Caco-2 (cell line): Measurements from ENCODE around the gene CTCFL. TPM values are rescaled to one million over a fixed set of nuclear protein-coding genes. Genes with fewer than 3 reads are reported as not detected.

ENCODE experiments used
- BruUV-seq: library from RNA; stranded (reverse); fragments of 400-500 nt; replicated peaks from 2 replicates; lab custom pipeline; 2021; lab: Mats Ljungman, UMichigan
- CTCF ChIA-PET: fragments of 300-600 bp; sonication (Branson Sonifier 250); formaldehyde crosslinking; loops from one replicate; lab custom pipeline; 2022; ENCODE audit warnings: antibody characterized with exemption; lab: Charles Lee
- POLR2A ChIA-PET: fragments of 300-600 bp; sonication (Branson Sonifier 250); formaldehyde crosslinking; loops from one replicate; lab custom pipeline; 2022; ENCODE audit warnings: antibody characterized with exemption; lab: Charles Lee
- DNase-seq, 2 experiments: peaks; one replicate each; pipeline versions ENCODE4 v3.0.0 to v3.0.0-alpha.2; 2020 to 2022
- H3K27me3 ChIP-seq: replicated peaks from 2 replicates; pipeline ENCODE4 v1.6.0; 2011; ENCODE audit warnings: low read length; ENCODE audit not compliant: control insufficient read depth, insufficient read depth
- H3K36me3 ChIP-seq: 2 replicates; pipeline ENCODE4 v1.5.1; 2011; ENCODE audit warnings: low read length; ENCODE audit not compliant: control insufficient read depth, insufficient read depth
- H3K4me1 ChIP-seq: fragments of 250-450 bp; sonication (Bioruptor Pico); 2 replicates; pipeline ENCODE4 v1.5.1; 2020; ENCODE audit warnings: mild to moderate bottlenecking
- H3K4me3 ChIP-seq: 2 replicates; pipeline ENCODE4 v1.5.1; 2011; ENCODE audit warnings: low read depth, mild to moderate bottlenecking, control low read depth, low read length
- H3K9me3 ChIP-seq: fragments of 250-450 bp; sonication (Bioruptor Pico); 2 replicates; pipeline ENCODE4 v1.5.1; 2020; ENCODE audit warnings: mild to moderate bottlenecking, moderate library complexity
- H3K27ac Mint-ChIP-seq: one replicate; pipeline ENCODE4 v1.8.0; 2022; ENCODE audit warnings: mixed read lengths; ENCODE audit not compliant: unreplicated experiment
- H3K27me3 Mint-ChIP-seq: one replicate; pipeline ENCODE4 v1.8.0; 2022; ENCODE audit warnings: mixed read lengths; ENCODE audit not compliant: insufficient read depth, unreplicated experiment
- H3K36me3 Mint-ChIP-seq: one replicate; pipeline ENCODE4 v1.8.0; 2022; ENCODE audit warnings: mild to moderate bottlenecking, mixed read lengths; ENCODE audit not compliant: insufficient read depth, unreplicated experiment
- H3K4me1 Mint-ChIP-seq: one replicate; pipeline ENCODE4 v1.8.0; 2022; ENCODE audit warnings: low read depth, mixed read lengths; ENCODE audit not compliant: unreplicated experiment
- H3K4me3 Mint-ChIP-seq: one replicate; pipeline ENCODE4 v1.8.0; 2022; ENCODE audit warnings: mild to moderate bottlenecking, moderate library complexity, mixed read lengths; ENCODE audit not compliant: unreplicated experiment
- H3K9me3 Mint-ChIP-seq: one replicate; pipeline ENCODE4 v1.8.0; 2022; ENCODE audit warnings: mixed read lengths; ENCODE audit not compliant: unreplicated experiment
- intact Hi-C: fragments of 100-400 bp; cut with micrococcal nuclease; formaldehyde crosslinking; loops from one replicate; pipeline ENCODE4 v1.10.0; 2022; ENCODE audit not compliant: unreplicated experiment
- total RNA-seq: library from RNA; stranded (reverse); gene quantifications from 2 replicates; pipeline ENCODE4 v1.2.3, GENCODE V29; 2022
- TF ChIP-seq, protein P1 (sequence below), 2 experiments: fragments of 200-600 bp in 1 of 2; IDR thresholded peaks; 1 replicate in 1 of 2; 2 replicates in 1 of 2; pipeline versions ENCODE4 v1.5.1 to v1.8.0; 2011 to 2022; ENCODE audit warnings: antibody characterized with exemption in 1 of 2, control low read depth in 1 of 2, inconsistent platforms in 1 of 2, low read depth in 1 of 2, low read length in 1 of 2, mild to moderate bottlenecking in 1 of 2, moderate library complexity in 1 of 2; ENCODE audit not compliant: insufficient read depth in 1 of 2, severe bottlenecking in 1 of 2, unreplicated experiment in 1 of 2

Gene CTCFL
- total RNA-seq, 1 experiment from 2014 or later: not detected

DNA sequence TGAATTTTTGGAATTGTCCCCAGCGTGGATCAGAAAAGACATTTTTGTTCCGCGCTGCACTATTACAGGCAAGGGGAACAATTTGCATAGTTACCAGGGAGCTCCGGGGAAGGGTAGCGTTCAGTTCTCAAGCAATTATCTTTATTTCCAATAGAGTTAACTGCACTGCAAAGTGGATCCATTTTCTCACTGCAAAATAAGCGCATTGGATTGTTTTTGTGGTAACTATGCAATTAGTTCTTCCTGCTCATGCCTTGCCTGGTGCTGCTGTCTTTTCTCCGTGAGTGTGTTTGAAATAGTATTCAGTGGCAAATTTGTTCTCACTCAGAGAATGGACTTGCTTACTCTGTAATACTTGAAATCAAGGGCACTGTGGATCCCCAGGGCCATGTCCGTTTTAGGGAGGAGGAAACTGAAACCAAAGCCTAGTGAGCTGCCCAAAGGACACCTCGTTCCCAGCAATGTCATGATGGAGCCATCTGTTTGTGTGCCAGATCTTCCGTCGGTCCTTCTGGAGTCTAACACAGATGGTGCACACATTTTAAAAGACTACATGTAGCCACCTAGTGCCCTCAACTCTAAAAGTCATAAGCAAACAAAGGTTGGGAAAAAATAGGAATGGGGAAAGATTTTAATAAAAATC, 28.6 kb upstream of the CTCFL start:
- DNase-seq: no peak
- H3K9me3 ChIP-seq: no peaks in the 10 kb centered on the region
- H3K27ac Mint-ChIP-seq: no peak overlapping the region
- H3K36me3 Mint-ChIP-seq: no peaks in the 10 kb centered on the region
- no peaks in the 10 kb centered on the region for H3K36me3 ChIP-seq
- no peak overlapping the region for H3K4me3 Mint-ChIP-seq
- H3K4me3 ChIP-seq: no peak overlapping the region
- TF ChIP-seq, protein P1, sequence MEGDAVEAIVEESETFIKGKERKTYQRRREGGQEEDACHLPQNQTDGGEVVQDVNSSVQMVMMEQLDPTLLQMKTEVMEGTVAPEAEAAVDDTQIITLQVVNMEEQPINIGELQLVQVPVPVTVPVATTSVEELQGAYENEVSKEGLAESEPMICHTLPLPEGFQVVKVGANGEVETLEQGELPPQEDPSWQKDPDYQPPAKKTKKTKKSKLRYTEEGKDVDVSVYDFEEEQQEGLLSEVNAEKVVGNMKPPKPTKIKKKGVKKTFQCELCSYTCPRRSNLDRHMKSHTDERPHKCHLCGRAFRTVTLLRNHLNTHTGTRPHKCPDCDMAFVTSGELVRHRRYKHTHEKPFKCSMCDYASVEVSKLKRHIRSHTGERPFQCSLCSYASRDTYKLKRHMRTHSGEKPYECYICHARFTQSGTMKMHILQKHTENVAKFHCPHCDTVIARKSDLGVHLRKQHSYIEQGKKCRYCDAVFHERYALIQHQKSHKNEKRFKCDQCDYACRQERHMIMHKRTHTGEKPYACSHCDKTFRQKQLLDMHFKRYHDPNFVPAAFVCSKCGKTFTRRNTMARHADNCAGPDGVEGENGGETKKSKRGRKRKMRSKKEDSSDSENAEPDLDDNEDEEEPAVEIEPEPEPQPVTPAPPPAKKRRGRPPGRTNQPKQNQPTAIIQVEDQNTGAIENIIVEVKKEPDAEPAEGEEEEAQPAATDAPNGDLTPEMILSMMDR (IDR thresholded peaks at IDR 0.05; ENCODE audit: insufficient read depth in 1 of 2, low read depth in 1 of 2, low read length in 1 of 2, severe bottlenecking in 1 of 2, unreplicated experiment in 1 of 2): no peak
- H3K27me3 ChIP-seq: peaks cover 3% of the 10 kb centered on the region
- intact Hi-C loops: no loop called here
- no TSS peak for BruUV-seq
- peaks cover 29% of the 10 kb centered on the region for H3K27me3 Mint-ChIP-seq
- H3K4me1 ChIP-seq: 0 out of 2 replicates have a peak, but pooled peaks cover 2% of the 10 kb centered on the region
- no peaks in the 10 kb centered on the region for H3K4me1 Mint-ChIP-seq
- ChIA-PET CTCF (no interaction called here), POLR2A (no interaction called here)
- no peaks in the 10 kb centered on the region for H3K9me3 Mint-ChIP-seq

DNA sequence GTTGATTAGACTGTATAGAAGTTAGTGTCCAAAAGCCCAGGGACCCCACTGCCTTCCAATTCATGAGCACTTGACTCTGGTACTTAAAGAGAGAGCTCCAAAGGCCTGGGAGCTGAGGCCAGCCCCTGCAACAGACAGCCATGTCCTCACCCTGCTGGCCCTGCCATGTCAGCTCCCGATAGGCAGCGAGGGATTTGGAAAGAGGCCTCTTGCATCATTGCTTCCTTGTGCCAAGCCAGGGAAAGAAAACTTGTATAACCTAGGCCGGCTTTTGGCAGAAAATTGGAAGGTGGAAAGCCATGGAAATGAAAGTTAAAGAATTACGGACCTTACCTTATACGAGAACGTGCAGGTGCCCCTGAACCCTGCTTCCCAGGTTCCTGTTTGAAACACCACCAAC, 27.5 kb upstream of the CTCFL start:
- Mint-ChIP-seq H3K4me1 (no peaks in the 10 kb centered on the region), H3K4me3 (no peak overlapping the region), H3K27me3 (peaks cover 21% of the 10 kb centered on the region), H3K27ac (no peak overlapping the region), H3K36me3 (no peaks in the 10 kb centered on the region), H3K9me3 (no peaks in the 10 kb centered on the region)
- Histone ChIP-seq H3K27me3 (peaks cover 3% of the 10 kb centered on the region), H3K4me3 (no peak overlapping the region), H3K9me3 (no peaks in the 10 kb centered on the region), H3K4me1 (no peaks in the 10 kb centered on the region), H3K36me3 (no peaks in the 10 kb centered on the region)
- POLR2A ChIA-PET: no interaction called here
- DNase-seq: no peak
- CTCF ChIA-PET: no interaction called here
- TF ChIP-seq, protein P1 (IDR thresholded peaks at IDR 0.05; ENCODE audit: insufficient read depth in 1 of 2, low read depth in 1 of 2, low read length in 1 of 2, severe bottlenecking in 1 of 2, unreplicated experiment in 1 of 2): no peak
- no TSS peak for BruUV-seq
- intact Hi-C loops: no loop called here

DNA sequence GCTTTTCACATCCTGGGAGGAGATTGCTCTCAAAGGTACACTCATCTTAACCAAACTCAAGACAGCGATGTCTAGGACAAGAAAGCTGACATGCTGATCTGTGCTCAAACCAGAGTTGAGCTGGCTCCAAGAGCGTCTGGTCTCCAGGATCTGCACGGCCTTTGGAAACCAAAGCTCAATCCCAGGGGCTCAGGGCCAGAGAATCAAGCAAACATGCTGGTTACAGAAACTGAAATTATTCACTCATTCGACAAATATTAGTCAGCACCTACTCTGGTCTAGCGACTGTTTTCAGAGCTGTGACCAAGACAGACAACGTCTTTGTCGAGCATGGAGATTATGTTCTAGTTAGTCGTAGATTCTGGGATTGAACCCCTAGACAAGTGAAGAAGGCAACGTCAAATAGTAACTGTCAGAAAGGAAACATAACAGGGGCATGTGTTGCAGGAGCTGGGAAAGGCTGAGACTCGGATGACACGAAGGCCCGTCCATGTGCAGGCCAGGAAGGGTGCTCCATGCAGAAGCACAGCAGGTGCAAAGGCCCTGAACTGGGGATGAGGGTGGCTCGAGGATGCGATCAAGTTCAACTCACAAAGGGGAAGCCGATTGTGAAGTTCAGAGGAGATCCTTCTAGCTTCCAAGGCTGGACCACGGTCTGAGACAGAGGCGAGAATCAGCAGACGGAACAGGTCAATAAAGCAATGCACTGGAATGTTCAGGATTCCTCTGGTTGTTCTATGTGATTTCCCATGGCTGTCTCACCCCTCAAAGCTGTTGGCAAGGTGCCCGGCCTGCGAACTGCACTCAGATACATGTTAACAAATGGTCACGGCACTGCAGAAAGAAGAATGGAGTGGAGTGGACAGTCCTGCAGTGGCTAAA, 23.5 kb upstream of the CTCFL start:
- H3K4me1 Mint-ChIP-seq: no peaks in the 10 kb centered on the region
- no peaks in the 10 kb centered on the region for H3K9me3 ChIP-seq
- TF ChIP-seq, protein P1 (IDR thresholded peaks at IDR 0.05; ENCODE audit: insufficient read depth in 1 of 2, low read depth in 1 of 2, low read length in 1 of 2, severe bottlenecking in 1 of 2, unreplicated experiment in 1 of 2): no peak
- H3K9me3 Mint-ChIP-seq: no peaks in the 10 kb centered on the region
- DNase-seq: no peak
- intact Hi-C loops: no loop called here
- H3K4me3 ChIP-seq: no peak overlapping the region
- H3K36me3 Mint-ChIP-seq: no peaks in the 10 kb centered on the region
- H3K27me3 Mint-ChIP-seq: peaks cover 9% of the 10 kb centered on the region
- no peak overlapping the region for H3K27ac Mint-ChIP-seq
- no peaks in the 10 kb centered on the region for H3K4me1 ChIP-seq
- no TSS peak for BruUV-seq
- no peaks in the 10 kb centered on the region for H3K36me3 ChIP-seq
- H3K4me3 Mint-ChIP-seq: no peak overlapping the region
- POLR2A ChIA-PET: no interaction called here
- H3K27me3 ChIP-seq: peaks cover 3% of the 10 kb centered on the region
- CTCF ChIA-PET: interaction anchor here (1.1 kb wide), 1 partner anchor 21 kb away, joined by 4 read pairs; no protein-coding TSS in a partner anchor
